Gastroesophageal sphincter (tissue), 3 donors: ENCODE data around the gene CCR2.

Experiments
- EP300 ChIP-seq: sonication (generic); formaldehyde crosslinking; IDR thresholded peaks from one replicate; pipeline ENCODE4 v1.6.1; 2017; ENCODE audit warnings: antibody characterized with exemption, mild to moderate bottlenecking
- POLR2A ChIP-seq, 2 donors: fragments of 450-650 bp; IDR thresholded peaks; one replicate each; pipeline ENCODE4 v1.6.1; 2017; ENCODE audit warnings: antibody characterized with exemption in 2 of 2, mild to moderate bottlenecking in 2 of 2, moderate library complexity in 1 of 2
- POLR2AphosphoS5 ChIP-seq: sonication (generic); formaldehyde crosslinking; IDR thresholded peaks from one replicate; pipeline ENCODE4 v1.6.1; 2017; ENCODE audit warnings: antibody characterized with exemption
- TF ChIP-seq, protein P1 (sequence below), 4 experiments: fragments of 200-600 bp in 2 of 4; fragments of 450-650 bp in 2 of 4; sonication (generic) in 1 of 4; IDR thresholded peaks; one replicate each; pipeline ENCODE4 v1.5.1; 2017 to 2019; ENCODE audit warnings: antibody characterized with exemption in 4 of 4, mild to moderate bottlenecking in 2 of 4, moderate library complexity in 2 of 4

DNA sequence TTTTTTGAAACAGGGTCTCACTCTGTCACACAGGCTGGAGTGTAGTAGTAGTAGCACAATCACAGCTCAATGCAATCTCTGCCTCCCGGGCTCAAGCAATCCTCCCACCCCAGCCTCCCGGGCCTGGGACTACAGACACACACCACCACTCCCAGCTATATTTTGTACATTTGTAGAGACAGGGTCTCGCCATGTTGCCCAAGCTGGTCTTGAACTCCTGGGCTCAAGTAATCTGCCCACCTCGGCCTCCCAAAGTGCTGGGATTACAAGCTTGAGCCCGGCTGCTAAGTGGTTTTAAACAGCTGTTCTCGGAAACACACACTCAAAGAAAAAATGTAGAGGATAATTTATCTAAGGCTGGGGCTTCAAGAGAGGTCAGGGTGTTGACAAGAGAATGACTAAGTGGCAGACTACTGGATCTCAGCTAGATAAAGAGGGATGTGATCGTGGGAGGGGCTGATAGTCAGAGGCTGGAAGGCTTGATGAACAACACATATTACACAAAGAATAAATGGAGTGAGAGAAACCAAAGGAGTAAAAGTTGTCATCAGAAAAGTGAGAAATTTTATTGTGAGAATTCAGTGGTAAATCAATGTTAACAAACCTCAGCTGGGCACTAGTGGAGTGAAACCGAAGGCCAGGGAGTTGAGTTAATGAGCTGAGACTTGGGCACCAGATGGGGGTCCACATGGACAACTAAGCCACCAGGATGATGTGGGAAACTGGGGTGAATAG, 46.3 kb downstream of the CCR2 start:
- TF ChIP-seq, protein P1, sequence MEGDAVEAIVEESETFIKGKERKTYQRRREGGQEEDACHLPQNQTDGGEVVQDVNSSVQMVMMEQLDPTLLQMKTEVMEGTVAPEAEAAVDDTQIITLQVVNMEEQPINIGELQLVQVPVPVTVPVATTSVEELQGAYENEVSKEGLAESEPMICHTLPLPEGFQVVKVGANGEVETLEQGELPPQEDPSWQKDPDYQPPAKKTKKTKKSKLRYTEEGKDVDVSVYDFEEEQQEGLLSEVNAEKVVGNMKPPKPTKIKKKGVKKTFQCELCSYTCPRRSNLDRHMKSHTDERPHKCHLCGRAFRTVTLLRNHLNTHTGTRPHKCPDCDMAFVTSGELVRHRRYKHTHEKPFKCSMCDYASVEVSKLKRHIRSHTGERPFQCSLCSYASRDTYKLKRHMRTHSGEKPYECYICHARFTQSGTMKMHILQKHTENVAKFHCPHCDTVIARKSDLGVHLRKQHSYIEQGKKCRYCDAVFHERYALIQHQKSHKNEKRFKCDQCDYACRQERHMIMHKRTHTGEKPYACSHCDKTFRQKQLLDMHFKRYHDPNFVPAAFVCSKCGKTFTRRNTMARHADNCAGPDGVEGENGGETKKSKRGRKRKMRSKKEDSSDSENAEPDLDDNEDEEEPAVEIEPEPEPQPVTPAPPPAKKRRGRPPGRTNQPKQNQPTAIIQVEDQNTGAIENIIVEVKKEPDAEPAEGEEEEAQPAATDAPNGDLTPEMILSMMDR (IDR thresholded peaks at IDR 0.05) = no peak
- TF ChIP-seq POLR2A (IDR thresholded peaks at IDR 0.05) = no peak
- TF ChIP-seq POLR2AphosphoS5 = no peak
- TF ChIP-seq EP300 = no peak
